Upper lobe of left lung (tissue), 4 donors: ENCODE results near the gene SCG2.

Experiments
- CTCF ChIP-seq, 6 experiments: fragments of 450-650 bp in 4 of 6; fragments of 200-600 bp in 2 of 6; sonication (generic) in 2 of 6; IDR thresholded peaks; one replicate each; pipeline ENCODE4 v1.5.1; 2016 to 2019; ENCODE audit warnings: antibody characterized with exemption in 6 of 6
- EP300 ChIP-seq, 4 donors: sonication (generic); formaldehyde crosslinking; IDR thresholded peaks; one replicate each; pipeline ENCODE4 v1.5.1; 2017; ENCODE audit warnings: antibody characterized with exemption in 4 of 4, control low read depth in 2 of 4
- POLR2A ChIP-seq, 4 donors: fragments of 450-650 bp; IDR thresholded peaks; one replicate each; pipeline ENCODE4 v1.5.1; 2016 to 2017; ENCODE audit warnings: antibody characterized with exemption in 4 of 4, mild to moderate bottlenecking in 2 of 4

- TF ChIP-seq EP300 (IDR thresholded peaks at IDR 0.05) (no peak), POLR2A (IDR thresholded peaks at IDR 0.05) (no peak), CTCF (IDR thresholded peaks at IDR 0.05) (no peak)
These were observed 25.3 kb downstream of the SCG2 start for GRCh38 chr2:223576873-223577272.
